ENCODE measurements around the gene RASA3.

GRCh38 chr13:114146629-114147028, 14.2 kb upstream of the RASA3 start:
- TF ChIP-seq POLR2AphosphoS5 (IDR thresholded peaks at IDR 0.05), result no peak
- peak; percentile 28 for TF ChIP-seq CTCF (IDR thresholded peaks at IDR 0.05; ENCODE audit: poor library complexity, severe bottlenecking)
- no peak for TF ChIP-seq TAF1 (IDR thresholded peaks at IDR 0.05; ENCODE audit: low read depth)
- no peak for TF ChIP-seq EZH2 (IDR thresholded peaks at IDR 0.05; ENCODE audit: borderline replicate concordance, insufficient read depth, low read length, poor library complexity, severe bottlenecking)
- no peak for TF ChIP-seq RAD21 (conservative IDR thresholded peaks at IDR 0.05)
- TF ChIP-seq REST (IDR thresholded peaks at IDR 0.05; ENCODE audit: borderline replicate concordance), result no peak
